HepG2 (cell line): Measurements from ENCODE around the gene SDR9C7. TPM values are rescaled to one million over a fixed set of nuclear protein-coding genes. Genes with fewer than 3 reads are reported as not detected.
"Not testable (repeated sequence)": the region's sequence is repeated elsewhere in the genome, so short reads cannot be mapped to it uniquely, and the experiment has no call there.

Experiments used
- ATAC-seq: fragments of 200-7000 bp; cut with Tn5 transposase; 3 replicates; pipeline ENCODE4 v1.9.1; 2020; ENCODE audit warnings: mild to moderate bottlenecking, moderate library complexity
- BruUV-seq: library from RNA; stranded (reverse); fragments of 400-500 nt; replicated peaks from 2 replicates; lab custom pipeline; 2021; lab: Mats Ljungman, UMichigan
- CTCF ChIA-PET: fragments of 300-600 bp; formaldehyde crosslinking; extraction: SDS; loops from one replicate; lab custom pipeline; 2021; ENCODE audit warnings: low total read pairs, inconsistent platforms, low intra/inter-chr PET ratio; lab: Yijun Ruan, JAX
- POLR2A ChIA-PET: fragments of 350-600 bp; sonication (Branson Sonifier 250); formaldehyde crosslinking; loops from one replicate; lab custom pipeline; 2020; ENCODE audit warnings: antibody characterized with exemption, inconsistent platforms; lab: Yijun Ruan, JAX
- DNase-seq: peaks from one replicate; pipeline ENCODE4 v3.0.0-alpha.2; 2015; ENCODE audit warnings: low spot score
- FAIRE-seq: peaks from 3 replicates; lab custom pipeline; 2011; peaks lifted over from hg19 to GRCh38; lab: Jason Lieb, UNC
- H2AFZ ChIP-seq: one replicate; pipeline ENCODE4 v1.6.1; 2011; ENCODE audit warnings: low read length, inconsistent platforms
- H3K27ac ChIP-seq: fragments of 300-600 bp; 3 replicates; pipeline ENCODE4 v1.8.0; 2011; ENCODE audit warnings: mixed run types, mild to moderate bottlenecking, mixed read lengths, low read length, inconsistent platforms; ENCODE audit not compliant: insufficient read depth; ENCODE audit errors: extremely low read length
- H3K27me3 ChIP-seq, 2 experiments: fragments of 200-600 bp in 1 of 2; 2 replicates in 1 of 2; 3 replicates in 1 of 2; pipeline versions ENCODE4 v1.6.0 to v1.8.0; 2011; ENCODE audit warnings: low read length in 2 of 2, mild to moderate bottlenecking in 2 of 2, moderate library complexity in 2 of 2, inconsistent platforms in 1 of 2; ENCODE audit not compliant: insufficient read depth in 2 of 2, control insufficient read depth in 1 of 2
- H3K36me3 ChIP-seq, 2 experiments: fragments of 200-600 bp in 1 of 2; replicated peaks in 1 of 2; 2 replicates in 1 of 2; 3 replicates in 1 of 2; pipeline versions ENCODE4 v1.5.1 to v1.8.0; 2011; ENCODE audit warnings: low read length in 2 of 2, inconsistent platforms in 1 of 2; ENCODE audit not compliant: insufficient read depth in 2 of 2, control insufficient read depth in 1 of 2
- H3K4me1 ChIP-seq: 2 replicates; pipeline ENCODE4 v1.5.1; 2012; ENCODE audit warnings: low read length, inconsistent platforms; ENCODE audit not compliant: insufficient read depth
- H3K4me2 ChIP-seq: 2 replicates; pipeline ENCODE4 v1.6.0; 2011; ENCODE audit warnings: low read depth, low read length, inconsistent platforms
- H3K4me3 ChIP-seq, 3 experiments: fragments of 200-600 bp in 1 of 3; sonication (generic), shearing (Covaris generic) in 1 of 3; replicated peaks in 1 of 3; 2 replicates each; pipeline ENCODE4 v1.5.1; 2011 to 2016; ENCODE audit warnings: low read length in 3 of 3, inconsistent platforms in 2 of 3, low read depth in 2 of 3, mild to moderate bottlenecking in 2 of 3, control low read depth in 1 of 3, mixed read lengths in 1 of 3; ENCODE audit not compliant: insufficient read depth in 1 of 3
- H3K79me2 ChIP-seq: one replicate; pipeline ENCODE4 v1.6.1; 2011; ENCODE audit warnings: low read length, inconsistent platforms; ENCODE audit not compliant: insufficient read depth
- H3K9ac ChIP-seq: 2 replicates; pipeline ENCODE4 v1.6.0; 2011; ENCODE audit warnings: mild to moderate bottlenecking, low read depth, low read length, inconsistent platforms; ENCODE audit not compliant: insufficient read depth
- H3K9me3 ChIP-seq: 2 replicates; pipeline ENCODE4 v1.5.1; 2012; ENCODE audit warnings: mild to moderate bottlenecking, low read length
- H4K20me1 ChIP-seq: 2 replicates; pipeline ENCODE4 v1.6.0; 2011; ENCODE audit warnings: inconsistent platforms, mild to moderate bottlenecking, low read length, moderate library complexity; ENCODE audit not compliant: insufficient read depth
- FOXK1 ChIP-seq: sonication (generic); formaldehyde crosslinking; IDR thresholded peaks from 2 replicates; pipeline ENCODE4 v1.4.0; 2020; ENCODE audit warnings: low read depth, missing genetic modification reagents, borderline replicate concordance
- whole genome bisulfite sequencing: methylation state at CpG from one replicate; pipeline ENCODE4 v1.1.6; 2017; ENCODE audit warnings: low lambda C conversion rate; 5-methylcytosine and 5-hydroxymethylcytosine counted together
- in situ Hi-C: cut with HindIII; loops from 2 replicates; pipeline ENCODE4 v1.10.0; 2017; ENCODE audit warnings: low pct_unique_long_range_greater_than_20kb; ENCODE audit not compliant: extremely low pct_ligation_motif_present
- intact Hi-C: fragments of 100-400 bp; cut with micrococcal nuclease; formaldehyde crosslinking; loops from one replicate; pipeline ENCODE4 v1.10.0; 2022; ENCODE audit not compliant: unreplicated experiment
- polyA plus RNA-seq, 8 experiments: library from polyadenylated mRNA; depleted of rRNA in 3 of 8; stranded (reverse) in 7 of 8; unstranded in 1 of 8; fragments of >200 nt; fragmentation: Illumina TruSeq in 4 of 8; extraction: Trizol in 4 of 8; gene quantifications; 2 replicates each; pipeline versions ENCODE4 v1.2.1 to v1.2.3, GENCODE V29; 2011 to 2016; ENCODE audit warnings: low read depth in 4 of 8, missing spikeins in 1 of 8, mixed read lengths in 1 of 8; ENCODE audit not compliant: insufficient read depth in 1 of 8
- total RNA-seq, 5 experiments: library from RNA; depleted of rRNA; stranded (reverse); fragments of >200 nt; fragmentation: Illumina TruSeq; extraction: Trizol; gene quantifications; 2 replicates each; pipeline ENCODE4 v1.2.3, GENCODE V29; 2016; ENCODE audit warnings: low read depth in 1 of 5
- TF ChIP-seq, protein P1 (sequence below): sonication (generic); formaldehyde crosslinking; IDR thresholded peaks from 2 replicates; pipeline ENCODE4 v1.5.0; 2020; ENCODE audit warnings: mild to moderate bottlenecking, missing genetic modification reagents

SDR9C7 gene
- total and polyA plus RNA-seq, 2 of the 13 experiments (the other 11 are each of a cell fraction or from before 2014, with no cell fraction given) = 0.04 TPM; not detected in 1

DNA sequence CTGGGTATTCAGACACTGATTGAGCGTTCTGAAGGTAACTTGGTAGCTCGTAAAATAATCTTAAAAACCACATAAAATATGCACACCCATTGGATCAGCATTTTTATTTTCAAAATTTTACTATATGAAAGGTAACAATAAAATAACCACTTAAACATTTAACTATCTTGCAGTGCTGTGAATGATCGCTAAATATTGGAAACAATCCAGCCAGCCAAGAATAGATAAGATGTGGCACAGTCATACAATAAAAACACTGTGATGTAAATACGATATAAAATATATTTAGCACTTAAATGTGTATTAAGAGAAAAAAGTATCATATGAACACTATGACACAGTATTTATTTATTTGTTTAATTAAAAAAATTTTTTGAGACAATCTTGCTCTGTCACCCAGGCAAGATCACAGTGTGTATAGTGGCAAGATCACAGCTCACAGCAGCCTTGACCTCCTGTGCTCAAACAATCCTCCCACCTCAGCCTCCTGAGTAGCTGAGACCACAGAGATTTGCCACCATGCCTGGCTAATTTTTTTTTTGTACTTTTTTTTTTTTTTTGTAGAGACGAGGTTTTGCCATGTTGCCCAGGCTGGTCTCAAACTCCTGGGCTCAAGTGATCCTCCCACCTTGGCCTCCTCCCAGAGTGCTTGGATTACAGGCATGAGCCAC is 39.4 kb downstream of the SDR9C7 start:
- intact Hi-C loops (no loop called here), in situ Hi-C loops (no loop called here)
- no peaks in the 10 kb centered on the region; the same call in 1 of the 2 replicates for H3K4me1 ChIP-seq
- H3K4me2 ChIP-seq = no peak overlapping the region
- no peaks in the 10 kb centered on the region for H4K20me1 ChIP-seq
- CTCF ChIA-PET = no interaction called here
- TF ChIP-seq FOXK1 (CRISPR knock-in tag) = no peak
- TF ChIP-seq, protein P1, sequence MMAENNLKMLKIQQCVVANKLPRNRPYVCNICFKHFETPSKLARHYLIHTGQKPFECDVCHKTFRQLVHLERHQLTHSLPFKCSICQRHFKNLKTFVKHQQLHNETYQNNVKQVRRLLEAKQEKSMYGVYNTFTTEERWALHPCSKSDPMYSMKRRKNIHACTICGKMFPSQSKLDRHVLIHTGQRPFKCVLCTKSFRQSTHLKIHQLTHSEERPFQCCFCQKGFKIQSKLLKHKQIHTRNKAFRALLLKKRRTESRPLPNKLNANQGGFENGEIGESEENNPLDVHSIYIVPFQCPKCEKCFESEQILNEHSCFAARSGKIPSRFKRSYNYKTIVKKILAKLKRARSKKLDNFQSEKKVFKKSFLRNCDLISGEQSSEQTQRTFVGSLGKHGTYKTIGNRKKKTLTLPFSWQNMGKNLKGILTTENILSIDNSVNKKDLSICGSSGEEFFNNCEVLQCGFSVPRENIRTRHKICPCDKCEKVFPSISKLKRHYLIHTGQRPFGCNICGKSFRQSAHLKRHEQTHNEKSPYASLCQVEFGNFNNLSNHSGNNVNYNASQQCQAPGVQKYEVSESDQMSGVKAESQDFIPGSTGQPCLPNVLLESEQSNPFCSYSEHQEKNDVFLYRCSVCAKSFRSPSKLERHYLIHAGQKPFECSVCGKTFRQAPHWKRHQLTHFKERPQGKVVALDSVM (CRISPR knock-in tag) = peak; percentile 95
- H3K4me3 ChIP-seq = no peak overlapping the region
- DNase-seq (no peak), ATAC-seq (no peak), FAIRE-seq (no peak)
- H3K36me3 ChIP-seq = no peaks in the 10 kb centered on the region
- no peaks in the 10 kb centered on the region for H3K9me3 ChIP-seq
- no TSS peak for BruUV-seq
- H3K27me3 ChIP-seq = no peaks in the 10 kb centered on the region
- POLR2A ChIA-PET = no interaction called here
- H2AFZ ChIP-seq = no peak overlapping the region
- no peaks in the 10 kb centered on the region for H3K79me2 ChIP-seq
- H3K9ac ChIP-seq = no peak overlapping the region
- no peak overlapping the region for H3K27ac ChIP-seq
- WGBS = 5% methylated on average over 5 of the region's 5 CpGs

DNA sequence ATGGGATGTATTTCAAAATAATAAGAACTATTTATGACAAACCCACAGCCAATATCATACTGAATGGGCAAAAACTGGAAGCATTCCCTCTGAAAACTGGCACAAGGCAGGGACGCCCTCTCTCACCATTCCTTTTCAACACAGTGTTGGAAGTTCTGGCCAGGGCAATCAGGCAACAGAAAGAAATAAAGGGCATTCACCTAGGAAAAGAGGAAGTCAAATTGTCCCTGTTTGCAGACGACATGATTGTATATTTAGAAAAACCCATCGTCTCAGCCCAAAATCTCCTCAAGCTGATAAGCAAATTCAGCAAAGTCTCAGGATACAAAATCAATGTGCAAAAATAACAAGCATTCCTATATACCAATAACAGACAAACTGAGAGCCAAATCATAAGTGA is 42.3 kb downstream of the SDR9C7 start:
- H2AFZ ChIP-seq, H3K4me2 ChIP-seq, DNase-seq, in situ Hi-C loops, CTCF ChIA-PET, H3K27ac ChIP-seq, BruUV-seq, H3K9ac ChIP-seq, ATAC-seq, H3K4me3 ChIP-seq, H3K79me2 ChIP-seq, POLR2A ChIA-PET, H4K20me1 ChIP-seq, H3K4me1 ChIP-seq, intact Hi-C loops, H3K27me3 ChIP-seq, FAIRE-seq, H3K36me3 ChIP-seq, H3K9me3 ChIP-seq: not testable (repeated sequence)
- 54% methylated on average over 3 of the region's 3 CpGs for WGBS
